ENCODE measurements around the gene PHB1. TPM values are rescaled to one million over a fixed set of nuclear protein-coding genes. Genes with fewer than 3 reads are reported as not detected.

The PHB1 gene
- total RNA-seq, 1 experiment from 2014 or later = 325 TPM

GRCh38 chr17:49444384-49444783, 29.7 kb upstream of the PHB1 start:
- Histone ChIP-seq H4K91ac (ENCODE audit: insufficient read length, low read depth, low read length) (no peak overlapping the region), H3K56ac (ENCODE audit: insufficient read length, low read depth, low read length) (no peak overlapping the region), H2BK120ac (ENCODE audit: low read depth, low read length, poor library complexity, severe bottlenecking) (no peak overlapping the region), H3K9me3 (ENCODE audit: control insufficient read depth, low read depth, low read length) (no peaks in the 10 kb centered on the region), H2AK5ac (ENCODE audit: insufficient read length, low read length) (no peak overlapping the region), H3K27ac (ENCODE audit: insufficient read length, low read depth, low read length) (no peak overlapping the region), H2BK5ac (ENCODE audit: insufficient read length, low read length) (no peak overlapping the region), H3K4me1 (ENCODE audit: insufficient read depth, low read length) (no peaks in the 10 kb centered on the region; the same call in 1 of the 2 replicates), H3K79me2 (ENCODE audit: insufficient read depth, low read length) (no peaks in the 10 kb centered on the region), H3K18ac (ENCODE audit: insufficient read length, low read depth, low read length) (no peak overlapping the region), H3K14ac (ENCODE audit: insufficient read depth, low read length) (no peak overlapping the region), H4K8ac (replicated peaks; ENCODE audit: insufficient read length, low read depth, low read length) (no peak overlapping the region), H3K4ac (ENCODE audit: low read depth, low read length) (no peak overlapping the region), H3K27me3 (ENCODE audit: insufficient read depth, low read length) (no peaks in the 10 kb centered on the region), H4K5ac (ENCODE audit: insufficient read length, low read depth, low read length) (no peak overlapping the region), H2BK20ac (ENCODE audit: low read depth, low read length, poor library complexity, severe bottlenecking) (no peak overlapping the region), H3K4me2 (ENCODE audit: insufficient read depth, insufficient read length, low read length) (no peak overlapping the region), H3K79me1 (ENCODE audit: insufficient read depth, low read depth, low read length, poor library complexity, severe bottlenecking) (no peaks in the 10 kb centered on the region), H4K20me1 (ENCODE audit: control insufficient read depth, insufficient read depth, insufficient read length) (no peaks in the 10 kb centered on the region), H2BK12ac (ENCODE audit: insufficient read length, low read depth, low read length) (no peak overlapping the region), H3T11ph (ENCODE audit: low read length) (no peak overlapping the region), H3K23ac (ENCODE audit: insufficient read length, low read depth, low read length) (no peak overlapping the region), H3K9ac (ENCODE audit: extremely low read depth, insufficient read length, low read length) (no peak overlapping the region), H2AFZ (ENCODE audit: low read length) (no peak overlapping the region), H3K23me2 (ENCODE audit: insufficient read length, low read depth, low read length, poor library complexity, severe bottlenecking) (no peaks in the 10 kb centered on the region), H2BK15ac (ENCODE audit: low read depth, low read length) (no peak overlapping the region)
- Mint-ChIP-seq H3K4me3 (no peak overlapping the region), H3K27me3 (ENCODE audit: low read depth) (peaks cover 44% of the 10 kb centered on the region), H3K9me3 (no peaks in the 10 kb centered on the region), H3K27ac (no peak overlapping the region; a peak in 1 of 7 replicates), H3K36me3 (ENCODE audit: insufficient read depth in 1 of 3, low read depth in 3 of 3) (no peaks in the 10 kb centered on the region), H3K4me1 (peaks cover 23 to 24% of the 10 kb centered on the region in 2 experiments)
- no peak for TF ChIP-seq CTCF (conservative IDR thresholded peaks at IDR 0.05)
- no peak for DNase-seq
- no CpG with 5 or more reads among the region's 12 CpGs for WGBS (ENCODE audit: extremely low coverage, insufficient read length, low lambda C conversion rate)

Measured in H9 (cell line).